HepG2 (cell line): ENCODE measurements around the gene CABLES2. TPM values are rescaled to one million over a fixed set of nuclear protein-coding genes. Genes with fewer than 3 reads are reported as not detected.
A peak's percentile ranks its signal among the peaks of the same experiment; 100 is the strongest.

Experiments
- ARNTL ChIP-seq: sonication (generic); formaldehyde crosslinking; IDR thresholded peaks from 2 replicates; pipeline ENCODE4 v1.4.0; 2020; ENCODE audit warnings: mild to moderate bottlenecking, missing genetic modification reagents
- ATF5 ChIP-seq: sonication (generic); formaldehyde crosslinking; IDR thresholded peaks from 2 replicates; pipeline ENCODE4 v1.4.0; 2020; ENCODE audit warnings: mild to moderate bottlenecking, low read depth, missing genetic modification reagents
- DMAP1 ChIP-seq: IDR thresholded peaks from 2 replicates; pipeline ENCODE4 v1.6.1; 2016
- ETV5 ChIP-seq: IDR thresholded peaks from 2 replicates; pipeline ENCODE4 v1.6.1; 2018; ENCODE audit warnings: missing biosample characterization, missing genetic modification reagents, inconsistent platforms, borderline replicate concordance
- FOXK1 ChIP-seq: sonication (generic); formaldehyde crosslinking; IDR thresholded peaks from 2 replicates; pipeline ENCODE4 v1.4.0; 2020; ENCODE audit warnings: low read depth, missing genetic modification reagents, borderline replicate concordance
- HCFC1 ChIP-seq: fragments of 150-350 bp; IDR thresholded peaks from 2 replicates; pipeline ENCODE4 v1.6.1; 2014; ENCODE audit warnings: low read depth, low read length
- HNRNPUL1 ChIP-seq: fragments of 200-400 bp; formaldehyde crosslinking; IDR thresholded peaks from 2 replicates; pipeline ENCODE4 v1.6.1; 2017; ENCODE audit warnings: low read depth, mild to moderate bottlenecking, low read length, moderate library complexity
- KDM4B ChIP-seq: sonication (generic); formaldehyde crosslinking; IDR thresholded peaks from 2 replicates; pipeline ENCODE4 v1.4.0; 2020; ENCODE audit warnings: missing genetic modification reagents
- MEIS2 ChIP-seq: sonication (generic); formaldehyde crosslinking; IDR thresholded peaks from 2 replicates; pipeline ENCODE4 v1.9.0; 2021; ENCODE audit warnings: mild to moderate bottlenecking, missing genetic modification reagents
- NR2C2 ChIP-seq: sonication (generic); formaldehyde crosslinking; IDR thresholded peaks from 2 replicates; pipeline ENCODE4 v1.4.0; 2020; ENCODE audit warnings: missing genetic modification reagents, mild to moderate bottlenecking, moderate library complexity, borderline replicate concordance
- PAF1 ChIP-seq: IDR thresholded peaks from 2 replicates; pipeline ENCODE4 v1.6.1; 2016; ENCODE audit warnings: missing genetic modification reagents, missing compliant biosample characterization
- POLR2AphosphoS5 ChIP-seq: IDR thresholded peaks from 2 replicates; pipeline ENCODE4 v1.6.1; 2012; ENCODE audit warnings: low read depth, low read length
- PRMT3 ChIP-seq: sonication (generic); formaldehyde crosslinking; IDR thresholded peaks from 2 replicates; pipeline ENCODE4 v1.8.1; 2022; ENCODE audit warnings: low read depth, mild to moderate bottlenecking, moderate library complexity, missing genetic modification reagents, borderline replicate concordance
- RAD51 ChIP-seq: fragments of 450-650 bp; IDR thresholded peaks from 2 replicates; pipeline ENCODE4 v1.6.1; 2016; ENCODE audit warnings: borderline replicate concordance
- TRIM24 ChIP-seq: sonication (generic); formaldehyde crosslinking; IDR thresholded peaks from 2 replicates; pipeline ENCODE4 v1.8.0; 2022; ENCODE audit warnings: mild to moderate bottlenecking, missing genetic modification reagents
- ZBTB39 ChIP-seq: sonication (generic); formaldehyde crosslinking; IDR thresholded peaks from 2 replicates; pipeline ENCODE4 v1.5.0; 2020; ENCODE audit warnings: missing genetic modification reagents
- ZFAT ChIP-seq: sonication (generic); formaldehyde crosslinking; conservative IDR thresholded peaks from 2 replicates; pipeline ENCODE4 v1.8.1; 2023; ENCODE audit warnings: missing genetic modification reagents, inconsistent platforms
- ZNF564 ChIP-seq: sonication (generic); formaldehyde crosslinking; IDR thresholded peaks from 2 replicates; pipeline ENCODE4 v1.8.1; 2023; ENCODE audit warnings: mild to moderate bottlenecking, missing genetic modification reagents
- ZNF639 ChIP-seq: conservative IDR thresholded peaks from 2 replicates; pipeline ENCODE4 v1.6.1; 2018; ENCODE audit warnings: missing genetic modification reagents
- ZNF746 ChIP-seq: sonication (generic); formaldehyde crosslinking; IDR thresholded peaks from 2 replicates; pipeline ENCODE4 v1.8.0; 2022; ENCODE audit warnings: mild to moderate bottlenecking, missing genetic modification reagents
- ZNF850 ChIP-seq: sonication (generic); formaldehyde crosslinking; conservative IDR thresholded peaks from 2 replicates; pipeline ENCODE4 v1.9.0; 2021; ENCODE audit warnings: mild to moderate bottlenecking, missing genetic modification reagents
- ZNF883 ChIP-seq: sonication (generic); formaldehyde crosslinking; IDR thresholded peaks from 2 replicates; pipeline ENCODE4 v1.5.1; 2020; ENCODE audit warnings: mild to moderate bottlenecking, missing genetic modification reagents; ENCODE audit errors: not compliant biosample characterization
- polyA plus RNA-seq, 8 experiments: library from polyadenylated mRNA; depleted of rRNA in 3 of 8; stranded (reverse) in 7 of 8; unstranded in 1 of 8; fragments of >200 nt; fragmentation: Illumina TruSeq in 4 of 8; extraction: Trizol in 4 of 8; gene quantifications; 2 replicates each; pipeline versions ENCODE4 v1.2.1 to v1.2.3, GENCODE V29; 2011 to 2016; ENCODE audit warnings: low read depth in 4 of 8, missing spikeins in 1 of 8, mixed read lengths in 1 of 8; ENCODE audit not compliant: insufficient read depth in 1 of 8
- total RNA-seq, 5 experiments: library from RNA; depleted of rRNA; stranded (reverse); fragments of >200 nt; fragmentation: Illumina TruSeq; extraction: Trizol; gene quantifications; 2 replicates each; pipeline ENCODE4 v1.2.3, GENCODE V29; 2016; ENCODE audit warnings: low read depth in 1 of 5
- TF ChIP-seq, protein P1 (sequence below): sonication (generic); formaldehyde crosslinking; IDR thresholded peaks from 2 replicates; pipeline ENCODE4 v1.8.0; 2022; ENCODE audit warnings: mild to moderate bottlenecking, missing genetic modification reagents
- TF ChIP-seq, protein P2 (sequence below): sonication (generic); formaldehyde crosslinking; IDR thresholded peaks from 2 replicates; pipeline ENCODE4 v1.8.0; 2022; ENCODE audit warnings: mild to moderate bottlenecking, missing genetic modification reagents, moderate library complexity

The CABLES2 gene
- total and polyA plus RNA-seq, 2 of the 13 experiments (the other 11 are each of a cell fraction or from before 2014, with no cell fraction given) = 5.2 to 9.7 TPM

DNA sequence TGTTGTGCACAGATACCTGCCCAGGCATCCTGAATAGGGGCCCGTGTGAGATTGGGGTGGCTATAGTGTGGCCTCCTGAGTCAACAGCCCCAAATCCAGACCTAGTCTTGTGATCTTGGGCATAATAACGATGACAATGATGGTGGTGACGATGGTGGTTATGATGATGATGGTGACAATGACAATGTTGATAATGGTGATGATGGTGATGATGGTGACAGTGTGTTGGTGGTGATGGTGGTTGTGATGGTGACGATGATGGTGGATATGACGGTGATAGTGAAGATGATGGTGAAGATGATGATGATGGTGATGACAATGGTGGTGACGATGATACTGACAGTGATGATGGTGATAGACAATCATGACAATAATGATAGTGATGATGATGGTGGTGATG, 25.2 kb downstream of the CABLES2 start (continued):
- TF ChIP-seq ZBTB39 (CRISPR knock-in tag) (no peak), ATF5 (0 out of 2 replicates have a peak, but pooled peaks have one; percentile 1), NR2C2 (CRISPR knock-in tag) (no peak), ZNF746 (CRISPR knock-in tag) (no peak), HNRNPUL1 (no peak), TRIM24 (no peak), MEIS2 (no peak), ETV5 (CRISPR knock-in tag) (no peak), ZNF850 (no peak), PAF1 (CRISPR knock-in tag) (0 out of 2 replicates have a peak, but pooled peaks have one; percentile 8), FOXK1 (CRISPR knock-in tag) (no peak), ZFAT (CRISPR knock-in tag) (no peak), RAD51 (no peak), DMAP1 (CRISPR knock-in tag) (no peak), ZNF883 (CRISPR knock-in tag) (no peak), ARNTL (CRISPR knock-in tag) (no peak), POLR2AphosphoS5 (peak; percentile 6; the same call in 1 of the 2 replicates), ZNF564 (no peak), KDM4B (CRISPR knock-in tag) (no peak), HCFC1 (no peak), ZNF639 (CRISPR knock-in tag) (no peak), PRMT3 (CRISPR knock-in tag) (no peak)
- TF ChIP-seq, protein P1, sequence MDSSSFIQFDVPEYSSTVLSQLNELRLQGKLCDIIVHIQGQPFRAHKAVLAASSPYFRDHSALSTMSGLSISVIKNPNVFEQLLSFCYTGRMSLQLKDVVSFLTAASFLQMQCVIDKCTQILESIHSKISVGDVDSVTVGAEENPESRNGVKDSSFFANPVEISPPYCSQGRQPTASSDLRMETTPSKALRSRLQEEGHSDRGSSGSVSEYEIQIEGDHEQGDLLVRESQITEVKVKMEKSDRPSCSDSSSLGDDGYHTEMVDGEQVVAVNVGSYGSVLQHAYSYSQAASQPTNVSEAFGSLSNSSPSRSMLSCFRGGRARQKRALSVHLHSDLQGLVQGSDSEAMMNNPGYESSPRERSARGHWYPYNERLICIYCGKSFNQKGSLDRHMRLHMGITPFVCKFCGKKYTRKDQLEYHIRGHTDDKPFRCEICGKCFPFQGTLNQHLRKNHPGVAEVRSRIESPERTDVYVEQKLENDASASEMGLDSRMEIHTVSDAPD = 0 out of 2 replicates have a peak, but pooled peaks have one; percentile 18
- TF ChIP-seq, protein P2, sequence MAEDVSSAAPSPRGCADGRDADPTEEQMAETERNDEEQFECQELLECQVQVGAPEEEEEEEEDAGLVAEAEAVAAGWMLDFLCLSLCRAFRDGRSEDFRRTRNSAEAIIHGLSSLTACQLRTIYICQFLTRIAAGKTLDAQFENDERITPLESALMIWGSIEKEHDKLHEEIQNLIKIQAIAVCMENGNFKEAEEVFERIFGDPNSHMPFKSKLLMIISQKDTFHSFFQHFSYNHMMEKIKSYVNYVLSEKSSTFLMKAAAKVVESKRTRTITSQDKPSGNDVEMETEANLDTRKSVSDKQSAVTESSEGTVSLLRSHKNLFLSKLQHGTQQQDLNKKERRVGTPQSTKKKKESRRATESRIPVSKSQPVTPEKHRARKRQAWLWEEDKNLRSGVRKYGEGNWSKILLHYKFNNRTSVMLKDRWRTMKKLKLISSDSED (CRISPR knock-in tag) = no peak
